K562 (cell line): ENCODE results near the gene ZBTB7A. TPM values are rescaled to one million over a fixed set of nuclear protein-coding genes. Genes with fewer than 3 reads are reported as not detected.

Experiments
- CCNT2 ChIP-seq: IDR thresholded peaks from 2 replicates; pipeline ENCODE4 v1.6.1; 2011; ENCODE audit warnings: borderline replicate concordance, low read depth, mild to moderate bottlenecking, moderate library complexity, mixed read lengths, low read length; ENCODE audit not compliant: insufficient read length; ENCODE audit errors: extremely low read depth
- DIDO1 ChIP-seq: fragments of 450-650 bp; IDR thresholded peaks from 2 replicates; pipeline ENCODE4 v1.6.1; 2016; ENCODE audit warnings: low read depth, missing biosample characterization, missing genetic modification characterization
- EGR1 ChIP-seq: fragments of 450-650 bp; conservative IDR thresholded peaks from 2 replicates; pipeline ENCODE4 v1.6.1; 2017; ENCODE audit warnings: mild to moderate bottlenecking
- EP400 ChIP-seq: fragments of 450-650 bp; IDR thresholded peaks from 2 replicates; pipeline ENCODE4 v1.6.1; 2017; ENCODE audit warnings: antibody characterized with exemption, mild to moderate bottlenecking, moderate library complexity
- HNRNPL ChIP-seq: fragments of 200-400 bp; formaldehyde crosslinking; IDR thresholded peaks from 2 replicates; pipeline ENCODE4 v1.6.1; 2017; ENCODE audit warnings: low read depth, mild to moderate bottlenecking, low read length
- MCM2 ChIP-seq: fragments of 450-650 bp; IDR thresholded peaks from 2 replicates; pipeline ENCODE4 v1.6.1; 2017; ENCODE audit warnings: low read depth, mild to moderate bottlenecking
- NFE2 ChIP-seq: IDR thresholded peaks from 2 replicates; pipeline ENCODE4 v1.6.1; 2014; ENCODE audit warnings: antibody characterized with exemption, low read depth
- NONO ChIP-seq, 2 experiments: fragments of 200-400 bp in 1 of 2; fragments of 450-650 bp in 1 of 2; formaldehyde crosslinking in 1 of 2; IDR thresholded peaks; 2 replicates each; pipeline ENCODE4 v1.6.1; 2017; ENCODE audit warnings: low read depth in 2 of 2, mild to moderate bottlenecking in 2 of 2, moderate library complexity in 2 of 2, low read length in 1 of 2
- RBM25 ChIP-seq: fragments of 200-400 bp; formaldehyde crosslinking; IDR thresholded peaks from 2 replicates; pipeline ENCODE4 v1.6.1; 2018; ENCODE audit warnings: low read length, low read depth, moderate library complexity; ENCODE audit not compliant: severe bottlenecking
- SAP30 ChIP-seq: fragments of 200-600 bp; sonication (generic); IDR thresholded peaks from 2 replicates; pipeline ENCODE4 v1.6.1; 2012; ENCODE audit warnings: borderline replicate concordance, low read depth, mild to moderate bottlenecking, moderate library complexity, low read length, control low read depth, inconsistent platforms; ENCODE audit not compliant: insufficient read depth, poor library complexity, severe bottlenecking
- SIN3B ChIP-seq: fragments of 450-650 bp; IDR thresholded peaks from 2 replicates; pipeline ENCODE4 v1.6.1; 2017; ENCODE audit warnings: low read depth, mild to moderate bottlenecking, moderate library complexity
- SREBF2 ChIP-seq: sonication (generic); formaldehyde crosslinking; IDR thresholded peaks from 2 replicates; pipeline ENCODE4 v1.4.0; 2020; ENCODE audit warnings: mild to moderate bottlenecking, missing genetic modification reagents
- TARDBP ChIP-seq: fragments of 450-650 bp; IDR thresholded peaks from 2 replicates; pipeline ENCODE4 v1.6.1; 2016
- ZBED1 ChIP-seq: IDR thresholded peaks from 2 replicates; pipeline ENCODE4 v1.6.1; 2014
- ZNF507 ChIP-seq: conservative IDR thresholded peaks from 2 replicates; pipeline ENCODE4 v1.6.1; 2017; ENCODE audit warnings: missing genetic modification characterization, missing compliant biosample characterization
- polyA plus RNA-seq, 8 experiments: library from polyadenylated mRNA; depleted of rRNA in 4 of 8; stranded (reverse) in 5 of 8; unstranded in 3 of 8; fragments of >200 nt; fragmentation: Nextera tagmentation in 2 of 8; fragmentation: Illumina TruSeq in 1 of 8; extraction: Ambion mirVana in 2 of 8; extraction: Trizol in 1 of 8; gene quantifications; 2 replicates each; pipeline versions ENCODE4 v1.2.1 to v1.2.3, GENCODE V29; 2011 to 2014; ENCODE audit warnings: inconsistent platforms in 1 of 8, missing spikeins in 1 of 8
- total RNA-seq, 7 experiments: library from RNA; depleted of rRNA in 6 of 7; stranded (reverse); fragments of >200 nt in 6 of 7; fragmentation: Illumina TruSeq in 2 of 7; extraction: Trizol in 2 of 7; gene quantifications; 2 replicates each; pipeline versions ENCODE4 v1.2.1 to v1.2.3, GENCODE V29; 2011 to 2021; ENCODE audit warnings: low replicate concordance in 1 of 7
- TF ChIP-seq, protein P1 (sequence below): sonication (generic); formaldehyde crosslinking; IDR thresholded peaks from 2 replicates; pipeline ENCODE4 v1.9.0; 2022; ENCODE audit warnings: mild to moderate bottlenecking, missing genetic modification reagents
- TF ChIP-seq, protein P2 (sequence below), 2 experiments: fragments of 450-650 bp; formaldehyde crosslinking in 1 of 2; IDR thresholded peaks; 2 replicates each; pipeline versions ENCODE4 v1.4.0 to v1.6.1; 2014 to 2020; ENCODE audit warnings: mild to moderate bottlenecking in 2 of 2, borderline replicate concordance in 1 of 2, low read depth in 1 of 2
- TF ChIP-seq, protein P3 (sequence below): fragments of 250-450 bp; sonication (Bioruptor Pico); IDR thresholded peaks from 2 replicates; pipeline ENCODE4 v1.8.0; 2022; ENCODE audit warnings: moderate library complexity, mild to moderate bottlenecking, inconsistent platforms

ZBTB7A gene
- total and polyA plus RNA-seq, 9 of the 15 experiments (the other 6 are each of a cell fraction or from before 2014, with no cell fraction given): 0.11 to 34.0 (median 4.6) TPM

DNA sequence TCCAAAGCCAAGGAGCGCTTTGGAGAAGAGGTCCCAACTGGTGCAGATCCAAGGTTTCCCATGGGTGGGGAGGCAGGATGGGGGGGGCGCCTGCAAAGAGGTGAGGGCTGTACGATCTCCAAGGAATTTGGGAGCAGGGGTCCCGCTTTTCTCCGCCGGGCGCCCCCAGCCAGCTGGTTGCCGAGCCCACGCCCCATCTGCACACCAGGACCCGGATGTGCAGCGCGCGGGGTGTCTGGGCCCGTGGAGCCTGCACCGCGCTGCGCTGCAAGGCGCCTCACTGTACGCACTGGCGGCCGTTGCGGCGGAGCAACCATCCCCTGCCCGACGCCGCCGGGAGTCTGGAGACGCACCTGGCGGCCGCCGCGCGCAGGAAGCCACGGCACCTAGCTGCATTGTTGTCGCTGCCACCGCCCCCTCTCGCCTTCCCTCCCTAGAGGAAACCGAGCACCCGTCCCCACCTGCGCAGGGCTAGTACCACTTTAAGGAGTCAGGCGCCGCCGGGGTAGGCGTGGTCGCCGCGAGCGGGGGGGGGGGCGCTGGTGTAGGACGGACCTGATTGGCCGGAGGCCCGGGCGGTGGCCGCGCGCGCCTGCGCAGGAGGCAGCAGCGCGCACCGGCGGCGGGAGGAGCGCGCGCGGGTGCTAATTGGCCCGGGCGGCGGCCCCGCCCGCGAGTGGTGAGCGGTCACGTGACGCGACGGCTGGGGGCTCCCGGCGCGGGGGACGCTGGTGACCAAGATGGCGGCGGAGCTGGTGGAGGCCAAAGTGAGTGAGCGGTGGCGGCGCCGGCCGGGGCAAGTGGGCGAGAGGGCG lies 59.5 kb downstream of the ZBTB7A start, which contains the start of gene PIAS4 (continued):
- TF ChIP-seq SAP30 (peak; percentile 38), RBM25 (no peak), SREBF2 (no peak), ZNF507 (tag) (no peak), EP400 (peak; percentile 80), CCNT2 (peak; percentile 83), NFE2 (no peak), NONO (IDR thresholded peaks at IDR 0.05; ENCODE audit: low read depth in 2 of 2, low read length in 1 of 2) (peak in 1 of 2 experiments; percentile 26; a peak in 3 of 4 replicates), DIDO1 (no peak), SIN3B (peak; percentile 70), ZBED1 (no peak), TARDBP (peak; percentile 75; the same call in 1 of the 2 replicates), MCM2 (no peak), EGR1 (peak; percentile 53; the same call in 1 of the 2 replicates), HNRNPL (no peak)
- TF ChIP-seq, protein P1, sequence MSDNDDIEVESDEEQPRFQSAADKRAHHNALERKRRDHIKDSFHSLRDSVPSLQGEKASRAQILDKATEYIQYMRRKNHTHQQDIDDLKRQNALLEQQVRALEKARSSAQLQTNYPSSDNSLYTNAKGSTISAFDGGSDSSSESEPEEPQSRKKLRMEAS (CRISPR knock-in tag): peak; percentile 79
- TF ChIP-seq, protein P2, sequence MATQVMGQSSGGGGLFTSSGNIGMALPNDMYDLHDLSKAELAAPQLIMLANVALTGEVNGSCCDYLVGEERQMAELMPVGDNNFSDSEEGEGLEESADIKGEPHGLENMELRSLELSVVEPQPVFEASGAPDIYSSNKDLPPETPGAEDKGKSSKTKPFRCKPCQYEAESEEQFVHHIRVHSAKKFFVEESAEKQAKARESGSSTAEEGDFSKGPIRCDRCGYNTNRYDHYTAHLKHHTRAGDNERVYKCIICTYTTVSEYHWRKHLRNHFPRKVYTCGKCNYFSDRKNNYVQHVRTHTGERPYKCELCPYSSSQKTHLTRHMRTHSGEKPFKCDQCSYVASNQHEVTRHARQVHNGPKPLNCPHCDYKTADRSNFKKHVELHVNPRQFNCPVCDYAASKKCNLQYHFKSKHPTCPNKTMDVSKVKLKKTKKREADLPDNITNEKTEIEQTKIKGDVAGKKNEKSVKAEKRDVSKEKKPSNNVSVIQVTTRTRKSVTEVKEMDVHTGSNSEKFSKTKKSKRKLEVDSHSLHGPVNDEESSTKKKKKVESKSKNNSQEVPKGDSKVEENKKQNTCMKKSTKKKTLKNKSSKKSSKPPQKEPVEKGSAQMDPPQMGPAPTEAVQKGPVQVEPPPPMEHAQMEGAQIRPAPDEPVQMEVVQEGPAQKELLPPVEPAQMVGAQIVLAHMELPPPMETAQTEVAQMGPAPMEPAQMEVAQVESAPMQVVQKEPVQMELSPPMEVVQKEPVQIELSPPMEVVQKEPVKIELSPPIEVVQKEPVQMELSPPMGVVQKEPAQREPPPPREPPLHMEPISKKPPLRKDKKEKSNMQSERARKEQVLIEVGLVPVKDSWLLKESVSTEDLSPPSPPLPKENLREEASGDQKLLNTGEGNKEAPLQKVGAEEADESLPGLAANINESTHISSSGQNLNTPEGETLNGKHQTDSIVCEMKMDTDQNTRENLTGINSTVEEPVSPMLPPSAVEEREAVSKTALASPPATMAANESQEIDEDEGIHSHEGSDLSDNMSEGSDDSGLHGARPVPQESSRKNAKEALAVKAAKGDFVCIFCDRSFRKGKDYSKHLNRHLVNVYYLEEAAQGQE (IDR thresholded peaks at IDR 0.05; ENCODE audit: borderline replicate concordance): peak; percentile 90
- TF ChIP-seq, protein P2 (CRISPR knock-in tag; IDR thresholded peaks at IDR 0.05; ENCODE audit: low read depth): peak; percentile 64; the same call in 1 of the 2 replicates
- TF ChIP-seq, protein P3, sequence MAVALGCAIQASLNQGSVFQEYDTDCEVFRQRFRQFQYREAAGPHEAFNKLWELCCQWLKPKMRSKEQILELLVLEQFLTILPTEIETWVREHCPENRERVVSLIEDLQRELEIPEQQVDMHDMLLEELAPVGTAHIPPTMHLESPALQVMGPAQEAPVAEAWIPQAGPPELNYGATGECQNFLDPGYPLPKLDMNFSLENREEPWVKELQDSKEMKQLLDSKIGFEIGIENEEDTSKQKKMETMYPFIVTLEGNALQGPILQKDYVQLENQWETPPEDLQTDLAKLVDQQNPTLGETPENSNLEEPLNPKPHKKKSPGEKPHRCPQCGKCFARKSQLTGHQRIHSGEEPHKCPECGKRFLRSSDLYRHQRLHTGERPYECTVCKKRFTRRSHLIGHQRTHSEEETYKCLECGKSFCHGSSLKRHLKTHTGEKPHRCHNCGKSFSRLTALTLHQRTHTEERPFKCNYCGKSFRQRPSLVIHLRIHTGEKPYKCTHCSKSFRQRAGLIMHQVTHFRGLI: no peak
